Spleen (tissue), 7 donors: ENCODE measurements around the gene SPEN.

Source experiments
- POLR2A ChIP-seq, 3 donors: fragments of 450-650 bp; IDR thresholded peaks; one replicate each; pipeline ENCODE4 v1.5.1; 2017; ENCODE audit warnings: antibody characterized with exemption in 3 of 3, mild to moderate bottlenecking in 1 of 3
- POLR2AphosphoS5 ChIP-seq, 3 donors: sonication (generic); formaldehyde crosslinking; IDR thresholded peaks; one replicate each; pipeline ENCODE4 v1.5.1; 2017; ENCODE audit warnings: antibody characterized with exemption in 3 of 3
- TF ChIP-seq, protein P1 (sequence below), 11 experiments: fragments of 200-600 bp in 7 of 11; fragments of 450-650 bp in 4 of 11; sonication (generic) in 4 of 11; IDR thresholded peaks in 8 of 11; conservative IDR thresholded peaks in 3 of 11; 1 replicate in 7 of 11; 2 replicates in 4 of 11; pipeline versions ENCODE4 v1.4.0 to v1.8.0; 2016 to 2021; ENCODE audit warnings: antibody characterized with exemption in 11 of 11, inconsistent platforms in 4 of 11, mild to moderate bottlenecking in 1 of 11
- donor health status: DM: no; HTN: no; CAD: no; lungs with moderate emphysema.
- donor health status: DM: no; HTN: no; CAD: no.
- donor health status: DM: no; HTN: no; CAD: no.

DNA sequence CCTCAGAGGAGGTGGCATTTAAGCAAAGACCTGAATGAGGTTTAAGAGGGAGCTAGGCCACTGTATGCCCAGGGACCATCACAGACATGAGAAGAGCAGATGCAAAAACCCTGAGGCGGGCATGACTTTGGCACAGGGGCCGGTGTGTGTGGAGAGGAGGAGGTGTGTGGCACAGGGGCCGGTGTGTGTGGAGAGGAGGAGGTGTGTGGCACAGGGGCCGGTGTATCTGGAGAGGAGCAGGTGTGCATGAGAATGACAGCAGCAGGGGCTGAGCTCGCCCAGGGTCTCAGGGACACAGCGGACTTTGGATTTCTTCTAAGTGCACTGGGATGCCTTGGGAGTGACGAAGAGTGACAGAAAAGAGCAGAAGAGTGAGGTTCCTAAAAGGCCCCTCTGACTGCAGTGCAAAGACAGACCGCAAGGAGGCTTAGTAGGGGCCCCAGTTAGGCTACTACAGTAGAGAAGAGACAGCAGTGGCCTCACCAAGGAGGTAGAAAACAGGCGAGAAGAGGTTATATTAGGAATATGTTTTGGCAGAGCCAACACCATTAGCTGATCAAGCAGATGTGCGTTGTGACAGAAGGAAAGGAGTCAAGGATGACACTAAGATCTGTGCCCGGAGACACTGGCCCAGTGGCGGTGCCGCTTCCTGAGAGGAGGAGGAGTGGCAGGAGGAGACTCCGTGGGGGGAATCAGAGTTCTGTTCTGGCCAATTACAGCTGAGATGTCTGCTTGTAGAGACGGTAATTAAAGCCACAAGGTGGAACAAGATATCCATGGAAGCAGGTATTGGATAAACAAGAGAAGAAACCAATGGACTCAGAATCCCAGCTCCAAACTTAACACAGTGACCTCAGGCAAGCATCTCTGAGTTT is 110.0 kb downstream of the SPEN start:
- TF ChIP-seq, protein P1, sequence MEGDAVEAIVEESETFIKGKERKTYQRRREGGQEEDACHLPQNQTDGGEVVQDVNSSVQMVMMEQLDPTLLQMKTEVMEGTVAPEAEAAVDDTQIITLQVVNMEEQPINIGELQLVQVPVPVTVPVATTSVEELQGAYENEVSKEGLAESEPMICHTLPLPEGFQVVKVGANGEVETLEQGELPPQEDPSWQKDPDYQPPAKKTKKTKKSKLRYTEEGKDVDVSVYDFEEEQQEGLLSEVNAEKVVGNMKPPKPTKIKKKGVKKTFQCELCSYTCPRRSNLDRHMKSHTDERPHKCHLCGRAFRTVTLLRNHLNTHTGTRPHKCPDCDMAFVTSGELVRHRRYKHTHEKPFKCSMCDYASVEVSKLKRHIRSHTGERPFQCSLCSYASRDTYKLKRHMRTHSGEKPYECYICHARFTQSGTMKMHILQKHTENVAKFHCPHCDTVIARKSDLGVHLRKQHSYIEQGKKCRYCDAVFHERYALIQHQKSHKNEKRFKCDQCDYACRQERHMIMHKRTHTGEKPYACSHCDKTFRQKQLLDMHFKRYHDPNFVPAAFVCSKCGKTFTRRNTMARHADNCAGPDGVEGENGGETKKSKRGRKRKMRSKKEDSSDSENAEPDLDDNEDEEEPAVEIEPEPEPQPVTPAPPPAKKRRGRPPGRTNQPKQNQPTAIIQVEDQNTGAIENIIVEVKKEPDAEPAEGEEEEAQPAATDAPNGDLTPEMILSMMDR (IDR thresholded peaks at IDR 0.05 in 8 of 11, conservative IDR thresholded peaks at IDR 0.05 in 3 of 11) = no peak
- TF ChIP-seq POLR2AphosphoS5 (IDR thresholded peaks at IDR 0.05) = no peak
- TF ChIP-seq POLR2A (IDR thresholded peaks at IDR 0.05) = no peak
